PC-9 (cell line): ENCODE data around the gene PKP2. TPM values are rescaled to one million over a fixed set of nuclear protein-coding genes. Genes with fewer than 3 reads are reported as not detected.

Experiments used
- BruUV-seq: library from RNA; stranded (reverse); fragments of 400-500 nt; replicated peaks from 2 replicates; lab custom pipeline; 2021; lab: Mats Ljungman, UMichigan
- CTCF ChIA-PET: fragments of 300-600 bp; sonication (Branson Sonifier 250); formaldehyde crosslinking; loops from one replicate; lab custom pipeline; 2022; ENCODE audit warnings: antibody characterized with exemption; lab: Charles Lee
- POLR2A ChIA-PET: fragments of 300-600 bp; sonication (Branson Sonifier 250); formaldehyde crosslinking; loops from one replicate; lab custom pipeline; 2022; ENCODE audit warnings: antibody characterized with exemption; ENCODE audit not compliant: unreplicated experiment; lab: Charles Lee
- DNase-seq, 2 experiments: peaks; one replicate each; pipeline versions ENCODE4 v3.0.0 to v3.0.0-alpha.2; 2015 to 2022; ENCODE audit warnings: mixed read lengths in 1 of 2
- H2AFZ ChIP-seq: fragments of 200-600 bp; sonication (generic); 2 replicates; pipeline ENCODE4 v1.8.1; 2017; ENCODE audit warnings: antibody characterized with exemption
- H3F3A ChIP-seq: fragments of 200-600 bp; sonication (generic); 2 replicates; pipeline ENCODE4 v1.8.1; 2017; ENCODE audit warnings: antibody characterized with exemption, mild to moderate bottlenecking, low read depth; ENCODE audit not compliant: insufficient read depth
- H3K27ac ChIP-seq: fragments of 200-600 bp; sonication (generic); 2 replicates; pipeline ENCODE4 v1.6.1; 2016; ENCODE audit warnings: mixed run types
- H3K27me3 ChIP-seq: fragments of 200-600 bp; sonication (generic); 2 replicates; pipeline ENCODE4 v1.6.1; 2016; ENCODE audit warnings: low read depth, mixed run types; ENCODE audit not compliant: insufficient read depth
- H3K36me3 ChIP-seq: fragments of 200-600 bp; sonication (generic); 2 replicates; pipeline ENCODE4 v1.6.1; 2016; ENCODE audit warnings: low read depth, mixed run types
- H3K4me1 ChIP-seq: fragments of 200-600 bp; sonication (generic); replicated peaks from 2 replicates; pipeline ENCODE4 v1.6.1; 2016; ENCODE audit warnings: mixed run types; ENCODE audit not compliant: insufficient read depth
- H3K4me2 ChIP-seq: fragments of 200-600 bp; sonication (generic); 2 replicates; pipeline ENCODE4 v1.6.1; 2017; ENCODE audit warnings: mixed run types
- H3K4me3 ChIP-seq: fragments of 200-600 bp; sonication (generic); 2 replicates; pipeline ENCODE4 v1.6.1; 2016; ENCODE audit warnings: mixed run types
- H3K79me2 ChIP-seq: fragments of 200-600 bp; sonication (generic); 2 replicates; pipeline ENCODE4 v1.6.1; 2017; ENCODE audit warnings: low read depth, mixed run types
- H3K9me2 ChIP-seq: fragments of 200-600 bp; sonication (generic); 2 replicates; pipeline ENCODE4 v1.8.1; 2017; ENCODE audit warnings: mild to moderate bottlenecking; ENCODE audit not compliant: insufficient read depth
- H3K9me3 ChIP-seq: fragments of 200-600 bp; sonication (generic); 2 replicates; pipeline ENCODE4 v1.8.1; 2016; ENCODE audit warnings: low read depth; ENCODE audit not compliant: insufficient read depth
- H4K20me1 ChIP-seq: fragments of 200-600 bp; sonication (generic); 2 replicates; pipeline ENCODE4 v1.8.1; 2017; ENCODE audit not compliant: insufficient read depth
- CTCF ChIP-seq: fragments of 200-600 bp; sonication (generic); conservative IDR thresholded peaks from 2 replicates; pipeline ENCODE4 v1.6.1; 2017; ENCODE audit warnings: mixed run types, antibody characterized with exemption, mild to moderate bottlenecking, moderate library complexity
- EZH2 ChIP-seq: fragments of 200-600 bp; sonication (generic); IDR thresholded peaks from 2 replicates; pipeline ENCODE4 v1.8.0; 2017; ENCODE audit warnings: antibody characterized with exemption, low read depth
- intact Hi-C: fragments of 100-400 bp; cut with micrococcal nuclease; formaldehyde crosslinking; loops from one replicate; pipeline ENCODE4 v1.10.0; 2022; ENCODE audit not compliant: unreplicated experiment
- total RNA-seq: library from RNA; stranded (reverse); gene quantifications from 2 replicates; pipeline ENCODE4 v1.2.3, GENCODE V29; 2021

Gene PKP2
- total RNA-seq, 1 experiment from 2014 or later = 88.1 TPM

DNA sequence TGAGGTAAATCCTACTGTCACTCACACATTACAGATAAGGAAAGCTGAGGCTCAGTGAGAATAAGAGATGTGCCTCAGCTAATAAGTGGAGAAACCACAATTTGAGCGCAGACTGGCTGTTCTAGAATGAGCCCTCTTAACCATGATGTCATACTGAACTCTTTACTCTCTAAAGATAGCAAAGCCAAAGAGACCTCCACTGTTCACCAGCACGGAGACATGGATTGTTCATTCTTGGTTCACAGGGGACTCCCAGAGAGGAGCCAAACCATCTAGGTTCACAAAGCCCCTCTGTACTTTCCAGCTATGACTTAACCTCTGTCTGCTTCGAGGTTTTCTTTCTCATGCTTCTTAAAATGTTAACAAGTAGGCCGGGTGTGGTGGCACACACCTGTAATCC is 108.2 kb downstream of the PKP2 start:
- no peaks in the 10 kb centered on the region for H3K9me3 ChIP-seq
- no peaks in the 10 kb centered on the region for H3K4me1 ChIP-seq
- no peak for DNase-seq
- no TSS peak for BruUV-seq
- H3K27ac ChIP-seq = no peak overlapping the region
- H3F3A ChIP-seq = peaks cover 4% of the 10 kb centered on the region; the same call in 1 of the 2 replicates
- H3K4me2 ChIP-seq = no peak overlapping the region
- H3K9me2 ChIP-seq = no peaks in the 10 kb centered on the region; the same call in 1 of the 2 replicates
- H2AFZ ChIP-seq = no peak overlapping the region
- TF ChIP-seq EZH2 (no peak), CTCF (no peak)
- H3K4me3 ChIP-seq = no peak overlapping the region
- no peaks in the 10 kb centered on the region for H3K27me3 ChIP-seq
- POLR2A ChIA-PET = no interaction called here
- CTCF ChIA-PET = no interaction called here
- intact Hi-C loops = no loop called here
- peaks cover 12% of the 10 kb centered on the region; the same call in 1 of the 2 replicates for H3K36me3 ChIP-seq
- no peaks in the 10 kb centered on the region for H3K79me2 ChIP-seq
- H4K20me1 ChIP-seq = no peaks in the 10 kb centered on the region

DNA sequence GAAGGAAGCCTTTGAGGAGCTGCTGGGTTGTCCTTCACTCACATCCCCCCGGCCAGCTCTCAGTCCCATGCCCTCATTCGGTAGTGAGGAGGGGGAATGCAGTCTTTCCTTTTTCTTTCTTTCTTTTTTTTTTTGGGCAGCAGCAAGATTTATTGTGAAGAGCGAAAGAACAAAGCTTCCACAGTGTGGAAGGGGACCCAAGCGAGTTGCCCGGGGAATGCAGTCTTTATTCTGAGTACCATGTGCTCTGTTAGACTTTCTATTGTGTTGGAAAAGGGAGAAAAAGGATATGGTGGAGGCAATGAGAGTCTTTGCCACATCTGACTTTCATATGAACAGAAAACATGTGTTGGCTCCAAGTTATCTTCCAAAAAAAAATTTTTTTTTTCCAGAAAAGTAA is 111.0 kb downstream of the PKP2 start:
- POLR2A ChIA-PET = no interaction called here
- intact Hi-C loops = no loop called here
- Histone ChIP-seq H3K9me2 (no peaks in the 10 kb centered on the region; the same call in 1 of the 2 replicates), H3F3A (peaks cover 4% of the 10 kb centered on the region), H4K20me1 (no peaks in the 10 kb centered on the region), H3K4me3 (no peak overlapping the region), H3K4me1 (no peaks in the 10 kb centered on the region), H3K27ac (no peak overlapping the region), H3K4me2 (no peak overlapping the region), H3K79me2 (no peaks in the 10 kb centered on the region), H3K27me3 (no peaks in the 10 kb centered on the region), H2AFZ (no peak overlapping the region), H3K36me3 (peaks cover 2% of the 10 kb centered on the region; the same call in 1 of the 2 replicates), H3K9me3 (no peaks in the 10 kb centered on the region)
- CTCF ChIA-PET = no interaction called here
- no TSS peak for BruUV-seq
- no peak for TF ChIP-seq CTCF
- no peak for TF ChIP-seq EZH2
- no peak for DNase-seq

DNA sequence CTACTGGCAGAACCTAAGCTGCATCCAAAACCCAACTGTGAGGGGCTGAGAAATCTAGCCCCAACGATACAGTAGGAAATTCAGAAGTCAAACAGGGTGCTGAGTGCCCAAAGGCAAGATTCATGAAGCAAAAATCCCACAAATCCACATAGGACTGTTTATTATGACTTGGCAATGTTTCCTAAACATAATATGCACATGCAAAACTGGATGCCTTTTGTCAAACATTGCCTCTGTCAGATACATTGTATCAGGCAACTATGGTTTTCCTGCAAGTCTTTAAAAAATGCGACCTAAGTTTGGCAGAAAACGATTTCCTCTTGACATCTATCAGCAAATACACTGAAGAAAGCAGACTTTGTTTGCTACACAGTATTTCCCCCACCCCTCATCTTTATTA is 113.5 kb downstream of the PKP2 start:
- no TSS peak for BruUV-seq
- no peaks in the 10 kb centered on the region for H3K4me1 ChIP-seq
- H3K79me2 ChIP-seq = no peaks in the 10 kb centered on the region
- H3K4me2 ChIP-seq = no peak overlapping the region
- H3K27ac ChIP-seq = no peak overlapping the region
- ChIA-PET POLR2A (no interaction called here), CTCF (no interaction called here)
- TF ChIP-seq EZH2 (no peak), CTCF (no peak)
- no peaks in the 10 kb centered on the region; the same call in 1 of the 2 replicates for H3K9me2 ChIP-seq
- no peaks in the 10 kb centered on the region for H4K20me1 ChIP-seq
- no peak overlapping the region for H2AFZ ChIP-seq
- no peaks in the 10 kb centered on the region for H3K9me3 ChIP-seq
- no peaks in the 10 kb centered on the region for H3K36me3 ChIP-seq
- intact Hi-C loops = no loop called here
- no peak overlapping the region for H3K4me3 ChIP-seq
- DNase-seq = no peak
- H3K27me3 ChIP-seq = no peaks in the 10 kb centered on the region
- H3F3A ChIP-seq = no peaks in the 10 kb centered on the region; the same call in 1 of the 2 replicates
